Measurements from ENCODE around the gene NAV2.

DNA sequence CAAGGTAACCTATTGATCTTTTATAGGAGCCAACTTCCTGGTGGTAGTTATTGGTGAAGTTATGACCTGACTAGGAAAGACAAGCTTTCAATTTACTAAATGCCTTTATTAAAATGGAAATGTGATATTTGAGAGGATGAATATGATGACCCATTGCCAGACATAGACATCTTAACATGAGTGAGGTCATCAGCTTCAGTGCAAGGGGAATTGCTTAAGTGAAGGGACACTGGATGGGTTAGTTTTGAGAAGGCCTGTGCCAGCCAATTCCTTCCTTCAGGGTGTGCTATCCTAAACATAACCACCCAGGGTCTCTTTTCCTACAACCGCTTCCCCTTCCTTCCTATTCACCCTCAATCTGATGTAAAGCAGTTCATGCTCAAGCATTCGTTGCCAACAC is 21.5 kb downstream of the NAV2 start:
- TF ChIP-seq POLR2A (IDR thresholded peaks at IDR 0.05; ENCODE audit: low read length) (no peak), GATA1 (IDR thresholded peaks at IDR 0.05; ENCODE audit: low read depth, low read length) (no peak)

Measured in erythroblast (primary cell).